Measurements from ENCODE around the gene PRDM16. TPM values are rescaled to one million over a fixed set of nuclear protein-coding genes. Genes with fewer than 3 reads are reported as not detected.

PRDM16 gene
- total and polyA plus RNA-seq, 2 of the 4 experiments (the other 2 are of a cell fraction) = 0.02 TPM; not detected in 1

DNA sequence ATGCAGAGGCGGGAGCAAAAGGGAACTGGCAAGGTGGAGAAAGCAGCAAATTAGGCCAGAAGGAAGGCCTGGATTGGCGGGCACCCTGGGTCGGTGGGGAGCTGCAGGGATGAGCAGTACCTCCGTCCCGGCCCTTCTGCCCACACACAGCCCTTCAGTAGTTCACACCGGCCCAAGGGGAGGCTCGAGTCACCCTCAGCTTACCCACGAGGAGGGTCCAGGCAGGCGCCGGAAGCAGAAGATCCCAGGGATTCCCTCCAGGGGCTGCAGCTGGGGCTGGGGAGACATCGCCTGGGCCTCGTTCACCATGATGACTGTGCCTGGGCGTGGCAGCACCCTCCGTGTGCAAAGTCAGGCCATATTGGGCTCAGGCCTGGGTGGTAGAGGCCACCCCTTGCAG is 190.0 kb downstream of the PRDM16 start:
- H4K5ac ChIP-seq (ENCODE audit: low read depth, low read length) = no peak overlapping the region
- no peak overlapping the region for H3K4ac ChIP-seq (ENCODE audit: low read depth, low read length)
- no peaks in the 10 kb centered on the region for H3K36me3 ChIP-seq (ENCODE audit: control insufficient read depth, insufficient read depth, low read length)
- no peak overlapping the region for H3K23ac ChIP-seq (ENCODE audit: low read depth, low read length)
- H3K4me2 ChIP-seq (ENCODE audit: low read depth, low read length) = no peak overlapping the region
- no peak overlapping the region for H3K9ac ChIP-seq (ENCODE audit: low read depth, low read length)
- 67% methylated on average over 6 of the region's 14 CpGs; no CpG with 5 or more reads in 1 of the 2 experiments for WGBS, 2 experiments (ENCODE audit: extremely low coverage in 2 of 2, insufficient read length in 1 of 2)
- POLR2A ChIA-PET (ENCODE audit: unreplicated experiment) = no interaction called here
- H3K4me3 ChIP-seq (ENCODE audit: insufficient read depth, low read depth, low read length) = no peak overlapping the region
- no peaks in the 10 kb centered on the region for H3K27me3 ChIP-seq (ENCODE audit: control insufficient read depth, insufficient read depth, low read length)
- peaks cover 13% of the 10 kb centered on the region for H3K9me3 ChIP-seq (ENCODE audit: control insufficient read depth, insufficient read depth, low read length)
- H4K91ac ChIP-seq (ENCODE audit: insufficient read depth, low read depth, low read length) = no peak overlapping the region
- H3K27ac ChIP-seq (ENCODE audit: insufficient read depth, low read length) = no peak overlapping the region
- no peak overlapping the region for H2BK5ac ChIP-seq (ENCODE audit: low read depth, low read length, poor library complexity, severe bottlenecking)
- H3K9me1 ChIP-seq (ENCODE audit: insufficient read depth, low read length) = no peaks in the 10 kb centered on the region
- dilution Hi-C loops (cut with HindIII; ENCODE audit: low sequenced_read_pairs, unreplicated experiment) (no loop called here), in situ Hi-C loops (cut with MboI; ENCODE audit: low sequenced_read_pairs) (no loop called here), intact Hi-C loops (cut with micrococcal nuclease) (no loop called here)
- H4K8ac ChIP-seq (ENCODE audit: low read depth in 2 of 2, low read length in 2 of 2) = no peak overlapping the region
- CTCF ChIA-PET = no interaction called here
- no peak for TF ChIP-seq RCOR1 (IDR thresholded peaks at IDR 0.05; ENCODE audit: insufficient replicate concordance, low read length)
- TF ChIP-seq MAZ (IDR thresholded peaks at IDR 0.05; ENCODE audit: borderline replicate concordance, low read depth, low read length) = no peak
- no peak for TF ChIP-seq MXI1 (IDR thresholded peaks at IDR 0.05; ENCODE audit: borderline replicate concordance, low read depth, low read length)
- no peak for TF ChIP-seq CHD1 (IDR thresholded peaks at IDR 0.05; ENCODE audit: low read depth, low read length)
- no peak for ATAC-seq (ENCODE audit: low read depth)
- no peak overlapping the region for H3K56ac ChIP-seq (ENCODE audit: extremely low read depth, insufficient read depth, low read length)
- no peaks in the 10 kb centered on the region for H3K4me1 ChIP-seq (ENCODE audit: control insufficient read depth, insufficient read depth, low read length)
- no peak overlapping the region for H3K14ac ChIP-seq (replicated peaks; ENCODE audit: low read depth, low read length)
- DNase-seq = no peak
- H2BK15ac ChIP-seq (ENCODE audit: low read depth, low read length) = no peak overlapping the region
- no peak overlapping the region for H2AK5ac ChIP-seq (ENCODE audit: low read depth, low read length)
- no peak overlapping the region for H3K18ac ChIP-seq (ENCODE audit: low read depth, low read length)
- no peak overlapping the region for H2AK9ac ChIP-seq (replicated peaks; ENCODE audit: low read depth, low read length, poor library complexity)
- no TSS peak for BruUV-seq (replicated peaks)
- H2AFZ ChIP-seq (replicated peaks; ENCODE audit: low read length, poor library complexity) = no peak overlapping the region
- no peak overlapping the region for H2BK120ac ChIP-seq (ENCODE audit: low read depth, low read length)
- H4K20me1 ChIP-seq (ENCODE audit: insufficient read depth, low read length) = no peaks in the 10 kb centered on the region
- H2BK20ac ChIP-seq (ENCODE audit: low read depth, low read length) = no peak overlapping the region
- no peaks in the 10 kb centered on the region for H3K79me1 ChIP-seq (ENCODE audit: low read depth in 1 of 2, low read length in 2 of 2)
